ENCODE results near the gene SERPINA5. TPM values are rescaled to one million over a fixed set of nuclear protein-coding genes. Genes with fewer than 3 reads are reported as not detected.

The SERPINA5 gene
- total RNA-seq, 2 experiments from 2014 or later = not detected

GRCh38 chr14:94598506-94598815 is 17.2 kb downstream of the SERPINA5 start:
- no peak for TF ChIP-seq CTCF (IDR thresholded peaks at IDR 0.05)

GRCh38 chr14:94598816-94599655 is 17.8 kb downstream of the SERPINA5 start:
- ChIA-PET CTCF (interaction anchor here (0.7 kb wide), 1 partner anchor 50 kb away, joined by 3 read pairs; no protein-coding TSS in a partner anchor), POLR2A (interaction anchor here (1.0 kb wide), 1 partner anchor 13 kb away, joined by 3 read pairs; no protein-coding TSS in a partner anchor)
- ATAC-seq = no peak
- Mint-ChIP-seq H3K36me3 (ENCODE audit: low read depth) (no peaks in the 10 kb centered on the region), H3K4me1 (ENCODE audit: low read depth) (no peaks in the 10 kb centered on the region), H3K27me3 (peaks cover 3% of the 10 kb centered on the region), H3K4me3 (no peak overlapping the region), H3K9me3 (no peaks in the 10 kb centered on the region), H3K27ac (no peak overlapping the region)
- intact Hi-C loops (cut with micrococcal nuclease) = no loop called here
- no peak for TF ChIP-seq CTCF (IDR thresholded peaks at IDR 0.05)
- DNase-seq = no peak

More at GRCh38 chr14:94598506-94598815, 17.2 kb downstream of the SERPINA5 start:
- Mint-ChIP-seq H3K4me3 (no peak overlapping the region), H3K9me3 (no peaks in the 10 kb centered on the region), H3K27ac (no peak overlapping the region), H3K27me3 (peaks cover 3% of the 10 kb centered on the region), H3K36me3 (ENCODE audit: low read depth) (no peaks in the 10 kb centered on the region), H3K4me1 (ENCODE audit: low read depth) (no peaks in the 10 kb centered on the region)
- intact Hi-C loops (cut with micrococcal nuclease) = no loop called here
- ChIA-PET CTCF (no interaction called here), POLR2A (interaction anchor here (1.0 kb wide), 1 partner anchor 13 kb away, joined by 3 read pairs; no protein-coding TSS in a partner anchor)
- ATAC-seq = no peak
- no peak for DNase-seq

- H3K4me1 Mint-ChIP-seq (ENCODE audit: low read depth) = no peaks in the 10 kb centered on the region
- intact Hi-C loops (cut with micrococcal nuclease) = no loop called here
- no peak overlapping the region for H3K27ac Mint-ChIP-seq
- H3K9me3 Mint-ChIP-seq = no peaks in the 10 kb centered on the region
- H3K36me3 Mint-ChIP-seq (ENCODE audit: low read depth) = no peaks in the 10 kb centered on the region
- peaks cover 3% of the 10 kb centered on the region for H3K27me3 Mint-ChIP-seq
- TF ChIP-seq CTCF (IDR thresholded peaks at IDR 0.05) = no peak
- H3K4me3 Mint-ChIP-seq = no peak overlapping the region
- POLR2A ChIA-PET = no interaction called here
- CTCF ChIA-PET = no interaction called here
- no peak for DNase-seq
- no peak for ATAC-seq
These were observed 18.4 kb downstream of the SERPINA5 start for GRCh38 chr14:94599656-94600004.

GRCh38 chr14:94600148-94600545 is 18.9 kb downstream of the SERPINA5 start:
- ATAC-seq (no peak), DNase-seq (no peak)
- Mint-ChIP-seq H3K4me3 (no peak overlapping the region), H3K27me3 (peaks cover 3% of the 10 kb centered on the region), H3K27ac (no peak overlapping the region), H3K36me3 (ENCODE audit: low read depth) (no peaks in the 10 kb centered on the region), H3K9me3 (no peaks in the 10 kb centered on the region), H3K4me1 (ENCODE audit: low read depth) (no peaks in the 10 kb centered on the region)
- no peak for TF ChIP-seq CTCF (IDR thresholded peaks at IDR 0.05)
- ChIA-PET CTCF (no interaction called here), POLR2A (no interaction called here)
- intact Hi-C loops (cut with micrococcal nuclease) = no loop called here

- peaks cover 3% of the 10 kb centered on the region for H3K27me3 Mint-ChIP-seq
- no peaks in the 10 kb centered on the region for H3K4me1 Mint-ChIP-seq (ENCODE audit: low read depth)
- no peak overlapping the region for H3K4me3 Mint-ChIP-seq
- ChIA-PET POLR2A (no interaction called here), CTCF (interaction anchor here (1.3 kb wide), 1 partner anchor 20 kb away, joined by 3 read pairs; no protein-coding TSS in a partner anchor)
- ATAC-seq (no peak), DNase-seq (no peak)
- H3K9me3 Mint-ChIP-seq = no peaks in the 10 kb centered on the region
- no peak overlapping the region for H3K27ac Mint-ChIP-seq
- TF ChIP-seq CTCF (IDR thresholded peaks at IDR 0.05) = no peak
- intact Hi-C loops (cut with micrococcal nuclease) = no loop called here
- no peaks in the 10 kb centered on the region for H3K36me3 Mint-ChIP-seq (ENCODE audit: low read depth)
These were observed 20.7 kb downstream of the SERPINA5 start for GRCh38 chr14:94601884-94602391.

Measured in activated CD8-positive, alpha-beta T cell treated with anti-CD3 and anti-CD28 coated beads for 36 hours (primary cell).